Stimulated activated CD8-positive, alpha-beta memory T cell treated with anti-CD3 and anti-CD28 coated beads, Interleukin-15, amount 100 ng/mL, for 24 hours (primary cell): ENCODE results near the gene ARFGEF2.
"Not testable (repeated sequence)": the region's sequence is repeated elsewhere in the genome, so short reads cannot be mapped to it uniquely, and the experiment has no call there.

Source experiments
- DNase-seq: peaks from one replicate; pipeline ENCODE4 v3.0.0-alpha.2; 2020; ENCODE audit warnings: low read depth

ARFGEF2 gene

GRCh38 chr20:48921168-48921882 is at the start of gene ARFGEF2:
Gene ARFGEF2, plus strand, starts transcription at chr20:48921711. Its CDS starts 179 bp downstream, at chr20:48921890.
- peak; percentile 81 for DNase-seq

- no peak for DNase-seq
Measured at GRCh38 chr20:48875233-48875913, 46.1 kb upstream of the ARFGEF2 start.

- DNase-seq: no peak
Measured at GRCh38 chr20:48875914-48876240, 45.6 kb upstream of the ARFGEF2 start.

- no peak for DNase-seq
Measured at GRCh38 chr20:48877304-48877703, 44.2 kb upstream of the ARFGEF2 start.

GRCh38 chr20:48878534-48879248 is 42.8 kb upstream of the ARFGEF2 start:
- DNase-seq: no peak

- DNase-seq: no peak
Measured at GRCh38 chr20:48879612-48880245, 41.8 kb upstream of the ARFGEF2 start.

GRCh38 chr20:48880331-48880730 is 41.2 kb upstream of the ARFGEF2 start:
- no peak for DNase-seq

GRCh38 chr20:48880981-48881657 is 40.4 kb upstream of the ARFGEF2 start:
- DNase-seq: no peak

GRCh38 chr20:48885237-48885636 is 36.3 kb upstream of the ARFGEF2 start:
- no peak for DNase-seq

- no peak for DNase-seq
Measured at GRCh38 chr20:48886194-48886593, 35.3 kb upstream of the ARFGEF2 start.

GRCh38 chr20:48886811-48887210 is 34.7 kb upstream of the ARFGEF2 start:
- DNase-seq: no peak

- DNase-seq: not testable (repeated sequence)
Measured at GRCh38 chr20:48888517-48888916, 33.0 kb upstream of the ARFGEF2 start.

- no peak for DNase-seq
Measured at GRCh38 chr20:48889140-48889790, 32.2 kb upstream of the ARFGEF2 start.

GRCh38 chr20:48891235-48892048 is 30.1 kb upstream of the ARFGEF2 start:
- no peak for DNase-seq

GRCh38 chr20:48892049-48892470 is 29.5 kb upstream of the ARFGEF2 start:
- no peak for DNase-seq

- no peak for DNase-seq
Measured at GRCh38 chr20:48892891-48893290, 28.6 kb upstream of the ARFGEF2 start.

GRCh38 chr20:48893374-48893773 is 28.1 kb upstream of the ARFGEF2 start:
- no peak for DNase-seq

- DNase-seq: no peak
Measured at GRCh38 chr20:48897305-48898010, 24.1 kb upstream of the ARFGEF2 start.

GRCh38 chr20:48898210-48898609 is 23.3 kb upstream of the ARFGEF2 start:
- no peak for DNase-seq
